Prostate gland (tissue), 2 donors: Measurements from ENCODE around the gene CHAF1A. TPM values are rescaled to one million over a fixed set of nuclear protein-coding genes. Genes with fewer than 3 reads are reported as not detected.

ENCODE experiments used
- DNase-seq: peaks from one replicate; pipeline ENCODE4 v3.0.0-alpha.2; 2019; ENCODE audit warnings: low spot score
- H3K27ac ChIP-seq, 2 donors: fragments of 200-600 bp; sonication (generic); 2 replicates each; pipeline ENCODE4 v1.5.1; 2017 to 2019
- H3K27me3 ChIP-seq: fragments of 200-600 bp; sonication (generic); replicated peaks from 2 replicates; pipeline ENCODE4 v1.5.1; 2019; ENCODE audit not compliant: insufficient read depth
- H3K36me3 ChIP-seq, 2 donors: fragments of 200-600 bp; sonication (generic); 1 replicate in 1 of 2; 2 replicates in 1 of 2; pipeline versions ENCODE4 v1.5.1 to v1.8.1; 2017 to 2019
- H3K4me1 ChIP-seq: fragments of 200-600 bp; sonication (generic); replicated peaks from 2 replicates; pipeline ENCODE4 v1.5.1; 2019
- H3K4me3 ChIP-seq, 2 donors: fragments of 200-600 bp; sonication (generic); 2 replicates each; pipeline ENCODE4 v1.5.1; 2017 to 2019
- H3K9me3 ChIP-seq: fragments of 200-600 bp; sonication (generic); 2 replicates; pipeline ENCODE4 v1.5.1; 2017
- POLR2A ChIP-seq: fragments of 450-650 bp; IDR thresholded peaks from one replicate; pipeline ENCODE4 v1.6.1; 2016; ENCODE audit warnings: antibody characterized with exemption, mild to moderate bottlenecking
- POLR2AphosphoS5 ChIP-seq: sonication (generic); formaldehyde crosslinking; IDR thresholded peaks from one replicate; pipeline ENCODE4 v1.6.1; 2017; ENCODE audit warnings: antibody characterized with exemption
- WGBS: methylation state at CpG from one replicate; pipeline ENCODE4 v1.1.5; 2018; 5-methylcytosine and 5-hydroxymethylcytosine counted together
- intact Hi-C: fragments of 100-400 bp; cut with DNase I; formaldehyde crosslinking; loops from one replicate; pipeline ENCODE4 v1.14.2; 2022
- total RNA-seq, 2 donors: library from RNA; depleted of rRNA; stranded (reverse); fragments of >200 nt; gene quantifications; one replicate each; pipeline ENCODE4 v1.1.0, GENCODE V29; 2016
- TF ChIP-seq, protein P1 (sequence below), 4 experiments: fragments of 200-600 bp in 2 of 4; fragments of 450-650 bp in 2 of 4; sonication (generic) in 2 of 4; IDR thresholded peaks; 1 replicate in 3 of 4; 2 replicates in 1 of 4; pipeline ENCODE4 v1.5.1; 2016 to 2019; ENCODE audit warnings: antibody characterized with exemption in 4 of 4, mild to moderate bottlenecking in 2 of 4, moderate library complexity in 2 of 4

The CHAF1A gene
- total RNA-seq, 2 donors from 2014 or later: 13.0 to 18.1 TPM

- 33% methylated on average over 9 of the region's 9 CpGs for WGBS
Measured at GRCh38 chr19:4391306-4391693, 11.1 kb upstream of the CHAF1A start.

GRCh38 chr19:4391701-4392483, 10.5 kb upstream of the CHAF1A start:
- 31% methylated on average over 20 of the region's 20 CpGs for WGBS

More at GRCh38 chr19:4391306-4391693, 11.1 kb upstream of the CHAF1A start:
- H3K27me3 ChIP-seq: no peaks in the 10 kb centered on the region
- no peaks in the 10 kb centered on the region for H3K36me3 ChIP-seq
- TF ChIP-seq POLR2AphosphoS5 (no peak), POLR2A (no peak)
- TF ChIP-seq, protein P1, sequence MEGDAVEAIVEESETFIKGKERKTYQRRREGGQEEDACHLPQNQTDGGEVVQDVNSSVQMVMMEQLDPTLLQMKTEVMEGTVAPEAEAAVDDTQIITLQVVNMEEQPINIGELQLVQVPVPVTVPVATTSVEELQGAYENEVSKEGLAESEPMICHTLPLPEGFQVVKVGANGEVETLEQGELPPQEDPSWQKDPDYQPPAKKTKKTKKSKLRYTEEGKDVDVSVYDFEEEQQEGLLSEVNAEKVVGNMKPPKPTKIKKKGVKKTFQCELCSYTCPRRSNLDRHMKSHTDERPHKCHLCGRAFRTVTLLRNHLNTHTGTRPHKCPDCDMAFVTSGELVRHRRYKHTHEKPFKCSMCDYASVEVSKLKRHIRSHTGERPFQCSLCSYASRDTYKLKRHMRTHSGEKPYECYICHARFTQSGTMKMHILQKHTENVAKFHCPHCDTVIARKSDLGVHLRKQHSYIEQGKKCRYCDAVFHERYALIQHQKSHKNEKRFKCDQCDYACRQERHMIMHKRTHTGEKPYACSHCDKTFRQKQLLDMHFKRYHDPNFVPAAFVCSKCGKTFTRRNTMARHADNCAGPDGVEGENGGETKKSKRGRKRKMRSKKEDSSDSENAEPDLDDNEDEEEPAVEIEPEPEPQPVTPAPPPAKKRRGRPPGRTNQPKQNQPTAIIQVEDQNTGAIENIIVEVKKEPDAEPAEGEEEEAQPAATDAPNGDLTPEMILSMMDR (IDR thresholded peaks at IDR 0.05): no peak
- intact Hi-C loops: no loop called here
- H3K27ac ChIP-seq: peak overlapping the region; percentile 85 to 86
- H3K4me1 ChIP-seq: peaks cover 57% of the 10 kb centered on the region
- no peak for DNase-seq
- no peaks in the 10 kb centered on the region for H3K9me3 ChIP-seq
- no peak overlapping the region for H3K4me3 ChIP-seq

GRCh38 chr19:4393947-4394590, 8.4 kb upstream of the CHAF1A start:
- H3K27ac ChIP-seq: no peak overlapping the region
- H3K9me3 ChIP-seq: no peaks in the 10 kb centered on the region
- no peak for DNase-seq
- WGBS: 39% methylated on average over 8 of the region's 8 CpGs
- H3K4me1 ChIP-seq: peaks cover 52% of the 10 kb centered on the region
- no peaks in the 10 kb centered on the region for H3K27me3 ChIP-seq
- H3K4me3 ChIP-seq: no peak overlapping the region
- TF ChIP-seq, protein P1 (IDR thresholded peaks at IDR 0.05): no peak
- TF ChIP-seq POLR2AphosphoS5: no peak
- TF ChIP-seq POLR2A: no peak
- H3K36me3 ChIP-seq: no peaks in the 10 kb centered on the region
- intact Hi-C loops: no loop called here

More at GRCh38 chr19:4391701-4392483, 10.5 kb upstream of the CHAF1A start:
- TF ChIP-seq, protein P1 (IDR thresholded peaks at IDR 0.05): no peak
- TF ChIP-seq POLR2A (no peak), POLR2AphosphoS5 (peak; percentile 10)
- Histone ChIP-seq H3K27ac (peak overlapping the region; percentile 85 to 86), H3K4me1 (peaks cover 57% of the 10 kb centered on the region), H3K27me3 (no peaks in the 10 kb centered on the region), H3K36me3 (no peaks in the 10 kb centered on the region), H3K4me3 (no peak overlapping the region), H3K9me3 (no peaks in the 10 kb centered on the region)
- intact Hi-C loops: no loop called here
- no peak for DNase-seq

DNA sequence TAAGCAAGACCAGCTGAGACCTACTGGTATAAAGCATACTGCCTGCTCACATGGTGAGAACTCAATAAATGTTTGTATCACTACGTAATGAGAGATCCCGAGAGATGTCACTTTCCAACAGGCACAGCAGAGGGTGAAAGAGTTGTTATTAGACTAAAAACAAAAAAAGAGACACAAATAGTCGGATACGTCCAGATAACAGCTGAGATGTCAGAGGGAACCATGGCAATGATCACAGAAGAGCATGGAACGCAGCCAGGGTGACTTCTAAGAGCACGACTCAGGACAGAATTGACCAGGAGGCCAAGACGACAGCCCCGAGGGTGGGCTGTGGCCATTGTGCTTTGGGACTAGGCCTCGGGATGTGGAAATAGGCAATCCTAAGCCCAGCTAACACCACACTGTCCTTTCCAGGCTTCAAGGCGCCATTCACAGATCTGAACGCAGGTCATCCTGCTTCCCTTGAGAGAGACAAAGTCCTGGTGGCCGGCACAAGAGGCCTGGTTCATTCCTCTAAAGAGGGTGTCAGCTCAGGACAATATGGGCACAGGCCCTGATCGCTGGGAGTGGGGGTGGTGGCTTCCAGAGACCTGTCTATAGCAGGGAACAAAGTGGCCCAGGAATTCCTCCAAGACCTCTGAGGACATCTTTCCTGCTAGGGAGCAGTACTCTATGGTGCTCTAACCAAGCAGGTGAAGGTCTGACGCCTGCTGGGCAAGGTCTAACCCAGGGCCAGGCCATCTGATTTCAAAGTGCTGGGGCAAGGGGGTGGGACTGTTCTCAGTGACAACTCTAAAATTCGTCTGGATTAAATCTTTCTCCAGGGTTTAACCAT, 5.3 kb upstream of the CHAF1A start:
- WGBS: 63% methylated on average over 15 of the region's 15 CpGs
- Histone ChIP-seq H3K9me3 (no peaks in the 10 kb centered on the region), H3K27me3 (no peaks in the 10 kb centered on the region), H3K4me3 (no peak overlapping the region), H3K4me1 (peaks cover 32% of the 10 kb centered on the region), H3K27ac (peak overlapping the region in 1 of 2 donors; percentile 13), H3K36me3 (no peaks in the 10 kb centered on the region)
- intact Hi-C loops: loop anchor here (2.0 kb wide), 1 partner anchor 24 kb away; no protein-coding TSS in a partner anchor
- TF ChIP-seq, protein P1 (IDR thresholded peaks at IDR 0.05): no peak
- TF ChIP-seq POLR2A (no peak), POLR2AphosphoS5 (no peak)
- DNase-seq: no peak
